Immature natural killer cell (primary cell): Measurements from ENCODE around the gene SPHK1. TPM values are rescaled to one million over a fixed set of nuclear protein-coding genes. Genes with fewer than 3 reads are reported as not detected.

Experiments used
- DNase-seq, 3 donors: peaks; one replicate each; pipeline ENCODE4 v3.0.0; 2022; ENCODE audit warnings: mixed read lengths in 1 of 3
- H3K27ac Mint-ChIP-seq, 6 donors: one replicate each; pipeline ENCODE4 v1.8.0; 2020; ENCODE audit warnings: mixed read lengths in 6 of 6, mild to moderate bottlenecking in 5 of 6, inconsistent platforms in 4 of 6, moderate library complexity in 3 of 6
- H3K27me3 Mint-ChIP-seq, 3 donors: one replicate each; pipeline ENCODE4 v1.8.0; 2020 to 2021; ENCODE audit warnings: low read depth in 3 of 3, mild to moderate bottlenecking in 3 of 3, mixed read lengths in 3 of 3, moderate library complexity in 3 of 3, inconsistent platforms in 1 of 3
- H3K36me3 Mint-ChIP-seq, 3 donors: one replicate each; pipeline ENCODE4 v1.8.0; 2020; ENCODE audit warnings: mixed read lengths in 3 of 3, inconsistent platforms in 2 of 3, mild to moderate bottlenecking in 2 of 3
- H3K4me1 Mint-ChIP-seq, 2 donors: one replicate each; pipeline ENCODE4 v1.8.0; 2020; ENCODE audit warnings: inconsistent platforms in 2 of 2, mild to moderate bottlenecking in 2 of 2, mixed read lengths in 2 of 2, moderate library complexity in 1 of 2
- H3K4me3 Mint-ChIP-seq, 5 donors: one replicate each; pipeline ENCODE4 v1.8.0; 2020; ENCODE audit warnings: mild to moderate bottlenecking in 5 of 5, mixed read lengths in 5 of 5, inconsistent platforms in 3 of 5, moderate library complexity in 3 of 5
- H3K9me3 Mint-ChIP-seq, 6 donors: one replicate each; pipeline ENCODE4 v1.8.0; 2020; ENCODE audit warnings: mild to moderate bottlenecking in 6 of 6, mixed read lengths in 6 of 6, inconsistent platforms in 4 of 6, moderate library complexity in 3 of 6
- polyA plus RNA-seq, 3 donors: library from polyadenylated mRNA; unstranded; fragments of 300-500 nt; fragmentation: Illumina TruSeq; gene quantifications; one replicate each; pipeline ENCODE4 v1.2.3, GENCODE V29; 2021

Gene SPHK1
- polyA plus RNA-seq, 3 donors from 2014 or later: 3.3 to 7.6 (median 6.5) TPM

- Mint-ChIP-seq H3K27me3 (peaks cover 0 to 4% (median 0%) of the 10 kb centered on the region in 3 donors), H3K4me1 (peaks cover 0 to 3% of the 10 kb centered on the region in 2 donors), H3K9me3 (no peaks in the 10 kb centered on the region), H3K4me3 (no peak overlapping the region), H3K36me3 (peaks cover 23 to 50% (median 24%) of the 10 kb centered on the region in 3 donors), H3K27ac (no peak overlapping the region)
- peak; percentile 71 to 77 (median 73) for DNase-seq
Observed at GRCh38 chr17:76397687-76398522, 13.5 kb downstream of the SPHK1 start.

DNA sequence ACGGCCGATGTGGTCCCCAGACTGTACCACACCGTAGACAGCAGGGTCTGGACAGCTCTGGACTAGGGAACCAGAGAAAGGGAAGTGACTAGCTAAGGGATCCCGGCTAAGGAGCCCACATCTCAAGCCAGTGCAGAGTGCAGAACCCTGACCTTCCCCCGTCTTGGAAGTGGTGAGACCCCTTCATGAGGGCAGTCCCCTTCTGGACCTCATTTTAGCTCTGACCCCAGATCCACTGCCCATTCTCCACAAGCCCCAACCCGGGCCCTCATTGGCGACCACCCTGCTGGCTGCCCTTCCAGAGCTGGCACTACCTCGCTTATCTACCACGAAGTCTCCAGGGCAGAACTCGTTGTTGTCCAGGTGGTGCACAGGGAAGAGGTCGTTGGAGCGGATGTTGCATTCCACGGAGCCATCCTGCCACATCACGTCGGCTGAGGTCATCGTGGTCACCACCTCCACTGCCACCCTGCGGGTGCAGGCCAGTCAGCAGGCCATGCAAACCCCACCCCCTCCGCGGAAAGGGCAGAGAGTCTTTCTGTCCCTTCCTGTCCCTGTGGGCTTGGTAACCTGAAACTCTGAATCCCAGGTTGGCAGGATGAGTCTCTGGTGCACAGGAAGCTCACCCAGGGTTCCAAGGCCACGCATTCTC lies 14.2 kb downstream of the SPHK1 start:
- no peak overlapping the region for H3K4me3 Mint-ChIP-seq
- H3K27ac Mint-ChIP-seq: no peak overlapping the region
- DNase-seq: no peak
- no peaks in the 10 kb centered on the region for H3K27me3 Mint-ChIP-seq
- peaks cover 2 to 3% of the 10 kb centered on the region in 2 donors for H3K4me1 Mint-ChIP-seq
- no peaks in the 10 kb centered on the region for H3K9me3 Mint-ChIP-seq
- peaks cover 22 to 51% (median 26%) of the 10 kb centered on the region in 3 donors for H3K36me3 Mint-ChIP-seq

DNA sequence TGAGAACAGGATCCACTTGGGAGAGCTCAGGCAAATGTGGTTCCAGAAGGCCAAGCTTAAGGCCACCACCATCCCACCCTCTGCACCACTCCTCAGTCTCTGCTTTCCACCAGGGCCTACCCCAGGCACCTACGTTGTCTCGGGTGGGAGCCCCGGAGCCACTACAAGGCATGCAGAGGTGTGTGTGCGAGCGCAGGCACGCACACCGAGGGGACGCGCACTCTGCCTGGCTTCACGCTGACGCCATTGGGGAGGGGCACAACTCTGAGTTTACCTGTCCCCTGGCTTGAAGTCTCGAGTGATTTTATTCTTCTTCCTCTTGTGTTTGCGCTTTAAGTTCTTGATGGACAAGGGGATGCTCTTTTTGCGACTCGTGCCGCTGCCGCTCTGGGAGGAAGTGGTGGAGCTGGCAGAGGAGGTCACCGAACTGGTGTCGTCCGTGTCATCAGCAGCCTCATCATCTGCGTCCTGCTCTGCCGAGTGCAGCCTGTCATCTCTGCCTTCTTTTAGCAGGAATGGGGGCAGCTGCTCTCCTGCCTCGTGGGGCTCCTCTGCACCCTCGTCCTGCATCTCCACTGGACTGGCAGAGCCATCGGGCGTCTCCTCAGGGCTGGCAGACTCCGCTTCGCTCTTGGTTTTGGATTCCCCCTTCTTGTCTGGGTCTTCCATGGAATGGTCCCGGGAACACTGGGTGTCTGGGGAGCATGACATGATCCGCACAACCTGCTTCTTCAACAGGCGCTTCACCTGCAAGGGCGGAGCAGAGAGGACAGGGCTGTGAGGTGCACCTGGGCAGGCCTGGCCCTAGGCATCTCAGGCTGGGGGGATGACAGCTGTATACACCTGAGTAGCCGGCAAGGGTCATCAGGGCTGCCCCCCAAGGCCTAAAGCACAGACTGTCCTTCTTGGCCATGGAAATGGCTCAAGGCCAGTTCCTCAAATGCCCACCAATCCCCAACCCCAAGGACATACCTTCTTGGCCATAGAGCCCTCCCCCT lies 15.1 kb downstream of the SPHK1 start:
- Mint-ChIP-seq H3K4me1 (peaks cover 5 to 10% of the 10 kb centered on the region in 2 donors), H3K36me3 (peaks cover 24 to 52% (median 35%) of the 10 kb centered on the region in 3 donors), H3K9me3 (no peaks in the 10 kb centered on the region), H3K27me3 (no peaks in the 10 kb centered on the region), H3K27ac (no peak overlapping the region), H3K4me3 (no peak overlapping the region)
- no peak for DNase-seq

- peaks cover 26 to 48% (median 33%) of the 10 kb centered on the region in 3 donors for H3K36me3 Mint-ChIP-seq
- no peak overlapping the region for H3K4me3 Mint-ChIP-seq
- peaks cover 0 to 6% (median 4%) of the 10 kb centered on the region in 3 donors for H3K27me3 Mint-ChIP-seq
- no peaks in the 10 kb centered on the region for H3K9me3 Mint-ChIP-seq
- H3K27ac Mint-ChIP-seq: peak overlapping the region in 1 of 6 donors; percentile 12
- DNase-seq: no peak
- H3K4me1 Mint-ChIP-seq: peaks cover 23 to 35% of the 10 kb centered on the region in 2 donors
Observed at GRCh38 chr17:76402711-76403110, 18.3 kb downstream of the SPHK1 start.

DNA sequence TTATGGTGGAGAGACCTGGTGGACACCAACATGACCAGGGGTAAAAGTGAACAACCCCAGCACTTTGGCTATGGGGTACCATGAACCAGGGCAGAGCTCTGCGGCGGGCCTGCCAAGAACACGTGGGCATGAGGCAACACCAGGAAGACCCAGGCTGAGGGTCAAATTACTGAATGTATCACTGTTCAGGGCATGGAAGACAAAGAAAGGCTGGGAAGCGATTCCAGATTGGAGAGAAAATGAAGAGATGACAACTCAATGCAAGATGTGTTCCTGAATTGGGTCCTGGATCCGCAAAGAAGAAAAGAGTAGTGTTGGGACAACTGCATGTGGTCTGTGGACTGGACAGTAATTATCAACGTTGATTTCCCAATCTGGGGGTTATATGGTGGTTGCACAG lies 19.8 kb downstream of the SPHK1 start:
- no peak for DNase-seq
- H3K27ac Mint-ChIP-seq: peak overlapping the region in 1 of 6 donors; percentile 25
- no peak overlapping the region for H3K4me3 Mint-ChIP-seq
- H3K36me3 Mint-ChIP-seq: peaks cover 19 to 39% (median 27%) of the 10 kb centered on the region in 3 donors
- H3K4me1 Mint-ChIP-seq: peaks cover 28 to 49% of the 10 kb centered on the region in 2 donors
- H3K9me3 Mint-ChIP-seq: no peaks in the 10 kb centered on the region
- peaks cover 0 to 10% (median 6%) of the 10 kb centered on the region in 3 donors for H3K27me3 Mint-ChIP-seq

DNA sequence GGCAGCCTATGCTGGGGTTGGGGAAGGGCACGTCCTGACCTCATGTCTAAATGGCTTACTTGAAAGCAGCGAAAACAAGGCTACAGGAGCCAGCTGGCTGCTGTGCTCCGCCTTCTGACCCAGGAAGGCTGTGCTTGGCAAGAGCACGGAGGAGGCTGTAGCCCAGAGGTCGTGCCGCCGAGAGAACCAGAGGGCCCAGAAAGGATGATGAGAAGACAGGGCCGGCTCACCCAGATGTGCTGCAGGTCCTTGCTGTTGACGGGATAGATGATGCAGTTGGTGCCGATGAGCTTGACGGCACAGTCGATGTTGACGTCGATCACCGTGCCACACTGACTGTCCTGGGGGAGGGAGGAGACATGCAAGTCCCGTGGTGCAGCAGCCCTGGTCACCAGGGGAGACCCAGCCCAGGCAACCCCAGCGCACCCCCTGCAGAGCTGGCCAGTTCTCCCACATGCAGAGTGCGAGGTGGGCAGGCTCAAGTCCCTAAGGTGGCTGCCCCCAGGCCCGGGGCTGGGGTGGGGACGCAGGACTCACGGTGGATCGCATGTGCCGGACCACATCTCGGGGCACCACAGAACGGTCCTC lies 20.7 kb downstream of the SPHK1 start:
- no peak for DNase-seq
- H3K4me3 Mint-ChIP-seq: peak overlapping the region in 1 of 5 donors; percentile 73
- H3K27me3 Mint-ChIP-seq: peaks cover 0 to 10% (median 6%) of the 10 kb centered on the region in 3 donors
- H3K4me1 Mint-ChIP-seq: peaks cover 28 to 49% of the 10 kb centered on the region in 2 donors
- peak overlapping the region in 2 of 6 donors; percentile 17 to 55 for H3K27ac Mint-ChIP-seq
- H3K9me3 Mint-ChIP-seq: no peaks in the 10 kb centered on the region
- peaks cover 19 to 33% (median 27%) of the 10 kb centered on the region in 3 donors for H3K36me3 Mint-ChIP-seq

GRCh38 chr17:76405607-76405966 lies 21.2 kb downstream of the SPHK1 start:
- Mint-ChIP-seq H3K9me3 (no peaks in the 10 kb centered on the region), H3K27me3 (peaks cover 0 to 10% (median 6%) of the 10 kb centered on the region in 3 donors), H3K4me1 (peaks cover 28 to 49% of the 10 kb centered on the region in 2 donors), H3K4me3 (peak overlapping the region in 1 of 5 donors; percentile 73), H3K27ac (peak overlapping the region in 4 of 6 donors; percentile 17 to 55 (median 25)), H3K36me3 (peaks cover 19 to 33% (median 27%) of the 10 kb centered on the region in 3 donors)
- peak; percentile 62 to 68 (median 65) for DNase-seq

GRCh38 chr17:76405967-76406647 lies 21.7 kb downstream of the SPHK1 start:
- H3K36me3 Mint-ChIP-seq: peaks cover 18 to 30% (median 24%) of the 10 kb centered on the region in 3 donors
- no peak for DNase-seq
- peak overlapping the region in 1 of 5 donors; percentile 73 for H3K4me3 Mint-ChIP-seq

GRCh38 chr17:76407509-76407908 lies 23.1 kb downstream of the SPHK1 start:
- Mint-ChIP-seq H3K27ac (no peak overlapping the region), H3K4me3 (no peak overlapping the region), H3K27me3 (peaks cover 0 to 10% (median 6%) of the 10 kb centered on the region in 3 donors), H3K36me3 (peaks cover 8 to 19% (median 15%) of the 10 kb centered on the region in 3 donors), H3K9me3 (no peaks in the 10 kb centered on the region), H3K4me1 (peaks cover 28 to 49% of the 10 kb centered on the region in 2 donors)
- DNase-seq: no peak

More at GRCh38 chr17:76405967-76406647, 21.7 kb downstream of the SPHK1 start:
- H3K27me3 Mint-ChIP-seq: peaks cover 0 to 10% (median 6%) of the 10 kb centered on the region in 3 donors
- peaks cover 28 to 49% of the 10 kb centered on the region in 2 donors for H3K4me1 Mint-ChIP-seq
- no peaks in the 10 kb centered on the region for H3K9me3 Mint-ChIP-seq
- H3K27ac Mint-ChIP-seq: peak overlapping the region in 4 of 6 donors; percentile 17 to 55 (median 22)

DNA sequence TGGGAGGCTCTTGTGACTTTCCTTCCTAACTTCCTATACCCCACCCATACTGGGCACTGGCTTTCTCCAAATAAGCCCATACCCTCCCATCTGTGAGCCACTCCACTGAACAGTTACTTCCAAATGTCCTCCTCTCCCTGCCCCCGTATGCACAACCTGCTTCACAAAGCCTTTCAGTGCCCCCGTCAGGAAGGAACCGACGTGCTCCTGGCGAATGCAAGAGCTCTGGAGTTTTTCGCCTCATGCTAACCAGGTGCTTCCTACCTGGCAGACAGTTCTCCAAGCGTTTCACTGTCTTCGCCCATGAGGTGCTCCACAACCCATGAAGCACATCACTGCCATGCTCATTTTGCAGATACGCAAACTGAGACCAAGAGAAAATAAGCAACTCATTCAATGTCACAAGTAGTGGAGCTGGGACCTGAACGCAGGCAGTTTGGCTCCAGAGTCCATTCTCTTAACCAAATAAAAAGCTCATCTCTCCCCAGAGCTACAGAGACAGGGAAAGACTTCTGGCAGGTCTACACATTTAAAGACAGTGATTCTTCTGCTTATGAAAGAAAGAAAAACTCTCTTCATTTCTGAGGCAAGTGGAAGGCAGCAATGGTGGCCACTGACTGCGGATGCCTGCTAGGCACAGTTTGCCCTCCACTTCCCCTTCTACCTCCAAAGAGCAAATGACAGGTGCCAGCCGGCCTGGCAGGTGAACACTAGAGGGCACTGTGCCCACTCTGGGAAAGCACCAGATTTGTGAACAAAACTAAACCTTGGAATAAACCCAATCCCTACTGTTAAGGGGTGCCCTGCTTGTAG lies 23.8 kb downstream of the SPHK1 start:
- Mint-ChIP-seq H3K27ac (peak overlapping the region in 2 of 6 donors; percentile 80 to 87), H3K4me3 (peak overlapping the region in 1 of 5 donors; percentile 23), H3K4me1 (peaks cover 28 to 49% of the 10 kb centered on the region in 2 donors), H3K27me3 (peaks cover 0 to 10% (median 6%) of the 10 kb centered on the region in 3 donors), H3K36me3 (peaks cover 8 to 14% (median 12%) of the 10 kb centered on the region in 3 donors), H3K9me3 (no peaks in the 10 kb centered on the region)
- DNase-seq: peak; percentile 50 to 58 (median 53)

GRCh38 chr17:76410328-76410965 lies 26.0 kb downstream of the SPHK1 start:
- H3K27me3 Mint-ChIP-seq: peaks cover 0 to 8% (median 6%) of the 10 kb centered on the region in 3 donors
- H3K36me3 Mint-ChIP-seq: no peaks in the 10 kb centered on the region
- no peak for DNase-seq
- H3K27ac Mint-ChIP-seq: peak overlapping the region in 1 of 6 donors; percentile 40
- no peak overlapping the region for H3K4me3 Mint-ChIP-seq
- no peaks in the 10 kb centered on the region for H3K9me3 Mint-ChIP-seq
- peaks cover 22 to 29% of the 10 kb centered on the region in 2 donors for H3K4me1 Mint-ChIP-seq
